ENCODE measurements around the gene TMEM106A.
"Not testable (repeated sequence)": the region's sequence is repeated elsewhere in the genome, so short reads cannot be mapped to it uniquely, and the experiment has no call there.

TMEM106A gene

GRCh38 chr17:43211480-43212402 lies at the start of gene TMEM106A:
TMEM106A (plus strand) TSS chr17:43211875; CDS start chr17:43213042, 1,167 bp downstream.
- no peaks in the 10 kb centered on the region for H3K27me3 Mint-ChIP-seq

GRCh38 chr17:43165971-43166370 lies 45.7 kb upstream of the TMEM106A start:
- not testable (repeated sequence) for DNase-seq; H3K4me3 Mint-ChIP-seq; H3K9me3 Mint-ChIP-seq; H3K4me1 Mint-ChIP-seq; H3K36me3 Mint-ChIP-seq (ENCODE audit: low read depth); ATAC-seq; H3K27ac Mint-ChIP-seq; H3K27me3 Mint-ChIP-seq

More at GRCh38 chr17:43211480-43212402, at the start of gene TMEM106A:
- Mint-ChIP-seq H3K4me1 (peaks cover 28% of the 10 kb centered on the region), H3K4me3 (peak within 1 kb of the TSS; percentile 92), H3K27ac (peak within 1 kb of the TSS; percentile 89), H3K9me3 (no peaks in the 10 kb centered on the region), H3K36me3 (ENCODE audit: low read depth) (peaks cover 20% of the 10 kb centered on the region)
- DNase-seq (peak; percentile 81), ATAC-seq (peak; percentile 94)

GRCh38 chr17:43169561-43170139 lies 42.0 kb upstream of the TMEM106A start:
- H3K27me3 Mint-ChIP-seq: no peaks in the 10 kb centered on the region
- H3K36me3 Mint-ChIP-seq (ENCODE audit: low read depth): peaks cover 1% of the 10 kb centered on the region
- ATAC-seq (peak; percentile 12), DNase-seq (peak; percentile 36)
- H3K9me3 Mint-ChIP-seq: no peaks in the 10 kb centered on the region
- no peak overlapping the region for H3K4me3 Mint-ChIP-seq
- H3K27ac Mint-ChIP-seq: no peak overlapping the region
- peaks cover 25% of the 10 kb centered on the region for H3K4me1 Mint-ChIP-seq

- no peak overlapping the region for H3K27ac Mint-ChIP-seq
- no peak overlapping the region for H3K4me3 Mint-ChIP-seq
- no peaks in the 10 kb centered on the region for H3K9me3 Mint-ChIP-seq
- H3K27me3 Mint-ChIP-seq: no peaks in the 10 kb centered on the region
- peak; percentile 82 for DNase-seq
- peaks cover 28% of the 10 kb centered on the region for H3K4me1 Mint-ChIP-seq
- H3K36me3 Mint-ChIP-seq (ENCODE audit: low read depth): peaks cover 1% of the 10 kb centered on the region
- ATAC-seq: peak; percentile 86
Observed at GRCh38 chr17:43170140-43170765, 41.4 kb upstream of the TMEM106A start.

- DNase-seq (peak; percentile 91), ATAC-seq (peak; percentile 84)
- H3K36me3 Mint-ChIP-seq (ENCODE audit: low read depth): peaks cover 1% of the 10 kb centered on the region
- no peak within 1 kb of the TSS for H3K4me3 Mint-ChIP-seq
- no peak within 1 kb of the TSS for H3K27ac Mint-ChIP-seq
- peaks cover 36% of the 10 kb centered on the region for H3K4me1 Mint-ChIP-seq
- H3K9me3 Mint-ChIP-seq: no peaks in the 10 kb centered on the region
- H3K27me3 Mint-ChIP-seq: no peaks in the 10 kb centered on the region
Observed at GRCh38 chr17:43170766-43171585, 40.7 kb upstream of the TMEM106A start, which contains the start of gene NBR1. NBR1 (plus strand) TSS chr17:43171214; CDS start chr17:43175800, 4,586 bp downstream.

GRCh38 chr17:43171586-43172487 lies 39.8 kb upstream of the TMEM106A start:
- Mint-ChIP-seq H3K27ac (no peak overlapping the region), H3K27me3 (no peaks in the 10 kb centered on the region), H3K9me3 (no peaks in the 10 kb centered on the region), H3K36me3 (ENCODE audit: low read depth) (peaks cover 7% of the 10 kb centered on the region), H3K4me3 (no peak overlapping the region), H3K4me1 (peaks cover 44% of the 10 kb centered on the region)
- DNase-seq (peak; percentile 19), ATAC-seq (no peak)

GRCh38 chr17:43175213-43176118 lies 36.2 kb upstream of the TMEM106A start:
- peaks cover 12% of the 10 kb centered on the region for H3K36me3 Mint-ChIP-seq (ENCODE audit: low read depth)
- no peaks in the 10 kb centered on the region for H3K9me3 Mint-ChIP-seq
- DNase-seq (no peak), ATAC-seq (peak; percentile 31)
- H3K27me3 Mint-ChIP-seq: no peaks in the 10 kb centered on the region
- peak overlapping the region; percentile 97 for H3K27ac Mint-ChIP-seq
- peaks cover 54% of the 10 kb centered on the region for H3K4me1 Mint-ChIP-seq
- H3K4me3 Mint-ChIP-seq: peak overlapping the region; percentile 66

- H3K9me3 Mint-ChIP-seq: no peaks in the 10 kb centered on the region
- DNase-seq: no peak
- no peaks in the 10 kb centered on the region for H3K27me3 Mint-ChIP-seq
- peak overlapping the region; percentile 66 for H3K4me3 Mint-ChIP-seq
- peak overlapping the region; percentile 97 for H3K27ac Mint-ChIP-seq
- H3K4me1 Mint-ChIP-seq: peaks cover 54% of the 10 kb centered on the region
- no peak for ATAC-seq
- peaks cover 12% of the 10 kb centered on the region for H3K36me3 Mint-ChIP-seq (ENCODE audit: low read depth)
Observed at GRCh38 chr17:43176119-43176570, 35.5 kb upstream of the TMEM106A start.

GRCh38 chr17:43183921-43184320 lies 27.8 kb upstream of the TMEM106A start:
- Mint-ChIP-seq H3K4me1 (no peaks in the 10 kb centered on the region), H3K36me3 (ENCODE audit: low read depth) (peaks cover 15% of the 10 kb centered on the region), H3K27me3 (no peaks in the 10 kb centered on the region), H3K9me3 (no peaks in the 10 kb centered on the region), H3K4me3 (no peak overlapping the region), H3K27ac (no peak overlapping the region)
- ATAC-seq (no peak), DNase-seq (no peak)

- peaks cover 32% of the 10 kb centered on the region for H3K36me3 Mint-ChIP-seq (ENCODE audit: low read depth)
- not testable (repeated sequence) for H3K9me3 Mint-ChIP-seq, H3K4me3 Mint-ChIP-seq, DNase-seq, ATAC-seq, H3K27me3 Mint-ChIP-seq, H3K27ac Mint-ChIP-seq, H3K4me1 Mint-ChIP-seq
Observed at GRCh38 chr17:43186656-43187055, 25.0 kb upstream of the TMEM106A start.

GRCh38 chr17:43193251-43193650 lies 18.4 kb upstream of the TMEM106A start:
- H3K27me3 Mint-ChIP-seq: no peaks in the 10 kb centered on the region
- DNase-seq: no peak
- no peak overlapping the region for H3K27ac Mint-ChIP-seq
- no peaks in the 10 kb centered on the region for H3K9me3 Mint-ChIP-seq
- ATAC-seq: no peak
- H3K4me1 Mint-ChIP-seq: no peaks in the 10 kb centered on the region
- H3K36me3 Mint-ChIP-seq (ENCODE audit: low read depth): peaks cover 52% of the 10 kb centered on the region
- H3K4me3 Mint-ChIP-seq: no peak overlapping the region

GRCh38 chr17:43199633-43200032 lies 12.0 kb upstream of the TMEM106A start:
- no peak for DNase-seq
- Mint-ChIP-seq H3K9me3 (no peaks in the 10 kb centered on the region), H3K4me1 (peaks cover 8% of the 10 kb centered on the region), H3K27ac (peak overlapping the region; percentile 36), H3K4me3 (no peak overlapping the region), H3K36me3 (ENCODE audit: low read depth) (peaks cover 44% of the 10 kb centered on the region), H3K27me3 (no peaks in the 10 kb centered on the region)
- ATAC-seq: no peak
